ENCODE data around the gene VASH1. TPM values are rescaled to one million over a fixed set of nuclear protein-coding genes. Genes with fewer than 3 reads are reported as not detected.
A peak's percentile ranks its signal among the peaks of the same experiment; 100 is the strongest.

Gene VASH1
- total and polyA plus RNA-seq, 2 donors from 2014 or later: 4.1 to 14.7 TPM

DNA sequence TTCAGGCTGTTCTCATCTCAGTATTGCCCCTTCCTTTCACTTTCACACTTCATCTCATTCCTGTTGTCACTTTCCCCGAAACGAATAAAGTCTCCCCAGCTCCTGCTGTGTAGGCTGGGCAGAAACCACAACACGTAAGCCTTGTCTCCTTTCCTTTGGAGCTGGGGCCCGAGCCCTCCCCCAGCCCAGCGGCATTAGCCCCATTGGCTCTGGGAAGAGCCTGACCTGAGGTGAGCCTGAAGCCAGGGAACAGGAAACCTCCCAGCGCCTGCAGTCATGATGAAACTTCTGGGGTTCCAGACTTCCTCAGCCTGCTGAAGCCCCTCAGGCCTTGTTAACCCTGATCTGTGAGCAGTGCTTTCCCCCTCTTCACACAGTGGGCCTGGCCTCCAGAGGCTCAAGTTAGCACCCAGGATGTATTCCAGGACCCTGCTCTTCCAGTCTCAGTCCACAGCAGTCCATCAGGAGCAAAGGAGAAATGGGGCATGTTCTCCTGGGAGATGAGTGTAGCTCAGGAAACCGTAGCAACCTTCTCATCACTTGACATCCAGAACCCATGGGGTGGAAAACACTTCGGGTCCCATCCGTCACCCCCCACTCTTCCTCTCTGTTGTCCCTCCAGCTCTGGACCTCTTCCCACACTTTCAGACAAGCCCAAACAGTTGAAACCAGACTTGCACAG is 21.8 kb downstream of the VASH1 start:
- no peak for FAIRE-seq
- DNase-seq: no peak
- TF ChIP-seq, protein P1, sequence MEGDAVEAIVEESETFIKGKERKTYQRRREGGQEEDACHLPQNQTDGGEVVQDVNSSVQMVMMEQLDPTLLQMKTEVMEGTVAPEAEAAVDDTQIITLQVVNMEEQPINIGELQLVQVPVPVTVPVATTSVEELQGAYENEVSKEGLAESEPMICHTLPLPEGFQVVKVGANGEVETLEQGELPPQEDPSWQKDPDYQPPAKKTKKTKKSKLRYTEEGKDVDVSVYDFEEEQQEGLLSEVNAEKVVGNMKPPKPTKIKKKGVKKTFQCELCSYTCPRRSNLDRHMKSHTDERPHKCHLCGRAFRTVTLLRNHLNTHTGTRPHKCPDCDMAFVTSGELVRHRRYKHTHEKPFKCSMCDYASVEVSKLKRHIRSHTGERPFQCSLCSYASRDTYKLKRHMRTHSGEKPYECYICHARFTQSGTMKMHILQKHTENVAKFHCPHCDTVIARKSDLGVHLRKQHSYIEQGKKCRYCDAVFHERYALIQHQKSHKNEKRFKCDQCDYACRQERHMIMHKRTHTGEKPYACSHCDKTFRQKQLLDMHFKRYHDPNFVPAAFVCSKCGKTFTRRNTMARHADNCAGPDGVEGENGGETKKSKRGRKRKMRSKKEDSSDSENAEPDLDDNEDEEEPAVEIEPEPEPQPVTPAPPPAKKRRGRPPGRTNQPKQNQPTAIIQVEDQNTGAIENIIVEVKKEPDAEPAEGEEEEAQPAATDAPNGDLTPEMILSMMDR (IDR thresholded peaks at IDR 0.05; ENCODE audit: borderline replicate concordance, extremely low read depth, insufficient read depth): no peak
- Histone ChIP-seq H3K9me3 (ENCODE audit: control insufficient read depth in 2 of 3, insufficient read depth in 1 of 3, low read length in 3 of 3) (no peaks in the 10 kb centered on the region), H3K4me1 (ENCODE audit: control insufficient read depth in 2 of 3, insufficient read depth in 2 of 3, low read depth in 1 of 3, low read length in 3 of 3) (peaks cover 0 to 9% (median 0%) of the 10 kb centered on the region in 3 donors), H3K36me3 (ENCODE audit: control insufficient read depth in 2 of 3, insufficient read depth in 3 of 3, low read length in 3 of 3) (peaks cover 2 to 12% (median 11%) of the 10 kb centered on the region in 3 donors), H3K9ac (ENCODE audit: low read length in 3 of 3) (no peak overlapping the region), H3K27me3 (ENCODE audit: control insufficient read depth, insufficient read depth, low read length) (no peaks in the 10 kb centered on the region), H3K4me3 (ENCODE audit: low read length in 3 of 3) (no peak overlapping the region), H3K27ac (ENCODE audit: low read depth in 2 of 2, low read length in 2 of 2) (peak overlapping the region in 1 of 2 donors; percentile 24)
- intact Hi-C loops (cut with DNase I): no loop called here

DNA sequence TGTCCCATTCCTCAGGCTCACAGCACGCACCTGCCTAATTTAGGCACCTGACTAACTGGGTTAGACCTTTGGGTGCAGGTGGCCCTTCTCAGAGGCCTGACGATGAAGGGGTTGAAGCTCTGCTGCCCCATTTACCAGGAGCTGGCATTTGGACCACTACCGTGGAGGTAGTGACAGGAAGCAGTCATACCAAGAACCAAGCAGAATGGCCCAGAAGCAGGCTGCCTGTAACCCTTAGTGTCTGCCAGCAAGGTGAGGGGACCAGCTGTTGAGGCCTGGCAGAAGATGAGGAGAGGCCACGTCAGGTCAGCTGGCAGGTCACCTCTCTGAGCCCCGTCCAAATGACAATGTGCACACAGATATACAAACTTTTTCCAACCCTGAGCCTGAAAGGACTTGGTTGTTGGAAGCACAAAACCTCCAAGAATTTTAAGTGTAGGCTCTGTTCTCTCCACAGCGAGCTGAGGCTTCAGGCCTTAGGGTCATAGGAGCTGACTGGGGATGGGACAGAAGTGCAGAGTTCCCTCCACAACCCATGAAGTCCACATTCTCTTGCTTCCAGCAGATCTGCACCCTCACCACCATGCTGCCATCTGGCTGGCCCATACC is 23.1 kb downstream of the VASH1 start:
- no peak for FAIRE-seq
- no peak overlapping the region for H3K4me3 ChIP-seq (ENCODE audit: low read length in 3 of 3)
- H3K27ac ChIP-seq (ENCODE audit: low read depth in 2 of 2, low read length in 2 of 2): no peak overlapping the region
- H3K27me3 ChIP-seq (ENCODE audit: control insufficient read depth, insufficient read depth, low read length): no peaks in the 10 kb centered on the region
- H3K36me3 ChIP-seq (ENCODE audit: control insufficient read depth in 2 of 3, insufficient read depth in 3 of 3, low read length in 3 of 3): peaks cover 2 to 23% (median 20%) of the 10 kb centered on the region in 3 donors
- TF ChIP-seq, protein P1 (IDR thresholded peaks at IDR 0.05; ENCODE audit: borderline replicate concordance, extremely low read depth, insufficient read depth): no peak
- intact Hi-C loops (cut with DNase I): no loop called here
- H3K9me3 ChIP-seq (ENCODE audit: control insufficient read depth in 2 of 3, insufficient read depth in 1 of 3, low read length in 3 of 3): no peaks in the 10 kb centered on the region
- no peak overlapping the region for H3K9ac ChIP-seq (ENCODE audit: low read length in 3 of 3)
- H3K4me1 ChIP-seq (ENCODE audit: control insufficient read depth in 2 of 3, insufficient read depth in 2 of 3, low read depth in 1 of 3, low read length in 3 of 3): peaks cover 0 to 9% (median 0%) of the 10 kb centered on the region in 3 donors
- no peak for DNase-seq

DNA sequence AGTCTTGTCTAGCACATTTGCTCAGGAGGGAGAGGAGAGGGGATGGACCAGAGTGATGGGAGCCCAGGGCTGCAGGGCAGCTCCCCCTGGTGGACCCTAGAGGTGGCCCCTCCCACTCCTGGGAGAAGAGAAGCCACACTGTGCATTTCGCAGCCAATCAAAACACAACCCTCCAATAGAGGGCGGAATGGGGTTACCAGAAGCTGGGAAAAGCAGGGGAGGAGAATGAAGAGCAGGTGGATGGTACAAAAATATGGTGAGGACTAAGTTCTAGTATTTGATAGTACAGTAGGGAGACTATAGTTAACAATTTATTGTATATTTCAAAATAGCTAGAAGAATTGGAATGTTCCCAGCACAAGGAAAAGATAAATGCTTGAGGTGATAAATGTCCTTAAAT is 23.6 kb downstream of the VASH1 start:
- H3K4me1 ChIP-seq (ENCODE audit: control insufficient read depth in 2 of 3, insufficient read depth in 2 of 3, low read depth in 1 of 3, low read length in 3 of 3): peaks cover 0 to 9% (median 0%) of the 10 kb centered on the region in 3 donors
- intact Hi-C loops (cut with DNase I): no loop called here
- H3K27me3 ChIP-seq (ENCODE audit: control insufficient read depth, insufficient read depth, low read length): no peaks in the 10 kb centered on the region
- peaks cover 2 to 24% (median 20%) of the 10 kb centered on the region in 3 donors for H3K36me3 ChIP-seq (ENCODE audit: control insufficient read depth in 2 of 3, insufficient read depth in 3 of 3, low read length in 3 of 3)
- H3K4me3 ChIP-seq (ENCODE audit: low read length in 3 of 3): no peak overlapping the region
- FAIRE-seq (no peak), DNase-seq (peak in 4 of 5 donors; percentile 88 to 94 (median 90))
- no peaks in the 10 kb centered on the region for H3K9me3 ChIP-seq (ENCODE audit: control insufficient read depth in 2 of 3, insufficient read depth in 1 of 3, low read length in 3 of 3)
- TF ChIP-seq, protein P1 (IDR thresholded peaks at IDR 0.05; ENCODE audit: borderline replicate concordance, extremely low read depth, insufficient read depth): peak; percentile 52
- no peak overlapping the region for H3K27ac ChIP-seq (ENCODE audit: low read depth in 2 of 2, low read length in 2 of 2)
- no peak overlapping the region for H3K9ac ChIP-seq (ENCODE audit: low read length in 3 of 3)

All from kidney (tissue), 14 donors.